Limb (tissue), 2 donors: ENCODE data around the gene FAM76A.
"Not testable (repeated sequence)": the region's sequence is repeated elsewhere in the genome, so short reads cannot be mapped to it uniquely, and the experiment has no call there.

Source experiments
- DNase-seq, 2 donors: peaks; one replicate each; pipeline ENCODE4 v3.0.0-alpha.2; 2016; ENCODE audit errors: extremely low spot score in 2 of 2

FAM76A gene

DNA sequence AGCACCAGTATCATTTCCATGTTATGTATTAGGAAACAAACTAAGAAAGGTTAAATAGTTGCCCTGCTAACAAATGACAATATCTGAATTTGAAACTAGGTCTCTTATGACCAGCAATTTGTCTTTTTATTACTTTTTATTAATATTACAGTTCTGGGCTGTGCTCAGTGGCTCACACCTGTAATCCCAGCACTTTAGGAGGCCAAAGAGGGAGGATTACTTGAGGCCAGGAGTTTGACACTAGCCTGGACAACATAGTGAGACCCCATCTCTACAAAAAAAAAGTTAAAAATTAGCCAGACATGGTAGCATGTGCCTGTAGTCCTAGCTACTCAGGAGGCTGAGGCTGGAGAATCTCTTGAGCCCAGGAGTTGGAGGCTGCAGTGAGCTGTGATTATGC, 50.5 kb downstream of the FAM76A start:
- DNase-seq = not testable (repeated sequence)

DNA sequence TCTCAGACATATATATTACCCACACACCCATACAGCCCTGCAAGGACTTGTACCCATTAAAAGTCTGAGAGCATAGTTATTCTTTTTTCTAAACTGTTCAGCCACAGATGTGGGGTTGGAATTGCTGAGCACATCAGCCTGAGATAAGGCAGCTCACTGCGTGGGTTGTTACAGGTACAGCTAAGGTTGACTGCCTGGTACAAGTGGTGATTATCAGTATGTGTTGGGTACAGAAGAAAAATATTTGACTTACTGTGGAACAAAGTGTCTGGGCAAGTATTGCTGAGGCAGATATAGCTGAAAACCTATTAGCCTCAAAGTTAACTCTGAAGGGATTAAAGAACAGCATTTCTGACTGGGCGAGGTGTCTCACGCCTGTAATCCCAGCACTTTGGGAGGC, 52.3 kb downstream of the FAM76A start:
- no peak for DNase-seq

DNA sequence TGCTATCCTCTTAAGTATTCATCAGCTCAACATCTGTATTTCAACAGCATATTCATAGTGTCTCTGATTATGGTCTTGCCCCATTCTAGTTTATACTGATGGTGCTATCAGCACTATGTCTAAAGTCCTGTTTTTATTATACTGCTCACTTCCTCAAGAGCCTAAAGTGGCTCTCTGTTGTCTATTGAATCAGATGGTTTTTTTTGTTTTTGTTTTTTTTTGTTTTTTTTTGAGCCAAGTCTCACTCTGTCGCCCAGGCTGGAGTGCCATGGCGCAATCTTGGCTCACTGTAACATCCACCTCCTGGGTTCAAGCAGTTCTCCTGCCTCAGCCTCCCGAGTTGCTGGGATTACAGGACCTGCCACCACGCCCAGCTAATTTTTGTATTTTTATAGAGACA, 53.4 kb downstream of the FAM76A start:
- DNase-seq = no peak

DNA sequence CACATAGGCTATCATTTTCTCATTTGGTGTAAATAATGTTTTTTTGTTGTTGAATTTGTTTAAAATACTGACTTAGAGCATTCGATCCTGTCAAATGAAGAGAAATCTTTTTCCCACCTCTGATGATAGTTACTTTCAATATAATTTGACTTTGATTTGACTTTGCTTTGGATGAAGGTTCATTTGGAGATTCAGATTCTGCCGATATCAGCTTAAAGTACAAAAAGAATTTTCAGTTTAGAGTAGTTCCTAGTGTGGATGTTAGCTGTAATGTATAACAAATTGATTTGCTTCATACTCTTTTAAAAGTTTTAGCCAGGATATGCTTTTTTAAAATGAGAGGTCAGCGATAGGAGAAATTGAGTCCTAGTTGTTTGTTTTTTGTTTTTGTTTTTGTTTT, 57.2 kb downstream of the FAM76A start:
- no peak for DNase-seq

DNA sequence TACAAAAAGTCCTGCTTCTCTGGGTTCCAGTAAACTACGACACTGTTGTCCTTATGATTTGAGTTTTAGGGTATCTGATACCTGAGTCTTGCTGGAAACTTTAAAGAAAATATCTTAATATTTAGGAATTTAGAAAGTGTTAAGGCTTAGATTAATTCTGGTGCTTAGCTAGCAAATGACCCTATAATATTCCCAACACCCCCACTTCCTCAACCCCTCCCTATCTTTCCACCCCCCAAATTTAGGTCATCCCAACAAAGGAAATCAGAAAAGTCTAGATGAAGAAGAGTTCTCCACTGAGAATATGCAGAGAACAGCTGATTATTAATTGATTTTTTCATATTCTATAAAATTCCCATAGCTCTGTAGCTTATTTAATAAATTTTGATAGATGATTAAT, 58.9 kb downstream of the FAM76A start:
- DNase-seq = no peak

DNA sequence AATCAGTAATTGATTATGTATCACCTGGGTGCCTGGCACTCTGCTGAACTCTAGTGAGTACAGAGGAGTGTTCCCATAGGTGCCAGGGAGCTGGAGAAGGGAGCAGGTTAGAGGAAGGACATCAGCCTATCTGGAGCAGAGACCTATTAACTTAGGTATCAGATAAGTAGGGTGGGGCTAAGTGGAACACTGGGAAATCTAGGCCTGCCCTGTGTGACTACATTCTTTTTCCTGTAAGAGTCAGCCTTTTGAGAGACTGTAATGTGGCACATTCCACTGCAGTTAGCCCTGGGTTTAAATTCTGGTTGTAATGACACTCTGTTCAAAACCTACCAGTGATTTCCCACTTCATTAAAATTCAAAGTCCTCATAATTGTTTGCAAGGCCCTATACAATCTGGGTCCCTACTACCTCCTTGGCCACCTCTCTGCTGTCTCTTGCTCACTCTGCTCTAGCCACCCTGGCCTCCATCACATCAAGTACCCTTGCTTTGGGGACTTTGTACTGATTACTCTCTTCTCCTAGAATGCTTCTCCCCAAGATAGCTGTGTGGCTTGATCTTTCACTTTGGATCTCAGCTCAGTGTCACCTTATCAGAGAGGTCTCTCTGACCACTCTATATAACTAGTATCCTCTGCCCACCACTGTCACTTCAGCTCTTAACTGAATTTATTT, 60.2 kb downstream of the FAM76A start:
- DNase-seq = no peak

DNA sequence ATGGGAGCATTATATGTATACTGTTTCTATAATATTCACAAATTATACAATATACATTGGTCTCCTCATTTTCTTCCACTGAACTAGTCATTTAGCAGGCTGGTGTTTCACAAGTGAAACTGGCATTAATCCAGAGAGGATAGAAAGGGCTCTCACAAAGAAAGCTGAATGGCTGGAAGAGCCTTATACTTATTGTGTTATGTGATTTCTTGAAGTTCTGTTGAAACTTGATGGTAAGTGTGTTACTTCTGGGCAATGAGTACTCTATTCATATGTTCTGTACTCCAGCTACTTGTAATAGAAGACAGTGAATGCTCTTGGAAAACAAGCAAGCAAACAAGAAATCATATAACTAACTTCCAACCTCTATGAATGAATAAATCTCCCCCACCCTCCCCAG, 62.1 kb downstream of the FAM76A start:
- DNase-seq = no peak

DNA sequence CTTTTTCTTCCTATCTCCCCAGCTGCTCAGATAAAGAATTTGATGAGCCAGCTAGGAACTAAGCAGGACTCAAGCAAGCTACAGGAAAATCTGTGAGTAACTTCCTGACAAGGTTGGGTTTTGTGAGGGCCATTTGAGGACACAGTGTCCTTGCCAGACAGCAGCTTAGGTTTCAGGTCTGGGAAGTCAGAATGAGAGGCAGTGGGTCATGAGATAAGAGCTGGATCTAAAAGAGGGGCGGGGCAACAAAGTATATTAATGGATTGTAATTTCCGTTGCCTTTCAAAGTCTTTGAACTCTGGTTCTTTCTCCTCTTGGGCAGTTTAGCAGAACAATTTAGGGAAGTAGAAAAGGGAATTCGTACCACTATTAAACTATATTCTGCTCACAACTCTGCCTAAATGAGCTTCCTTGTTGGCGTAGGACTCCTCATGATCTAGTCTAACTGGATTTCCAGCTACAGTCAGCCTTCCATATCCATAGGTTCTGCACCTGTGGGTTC, 63.8 kb downstream of the FAM76A start:
- DNase-seq = no peak

DNA sequence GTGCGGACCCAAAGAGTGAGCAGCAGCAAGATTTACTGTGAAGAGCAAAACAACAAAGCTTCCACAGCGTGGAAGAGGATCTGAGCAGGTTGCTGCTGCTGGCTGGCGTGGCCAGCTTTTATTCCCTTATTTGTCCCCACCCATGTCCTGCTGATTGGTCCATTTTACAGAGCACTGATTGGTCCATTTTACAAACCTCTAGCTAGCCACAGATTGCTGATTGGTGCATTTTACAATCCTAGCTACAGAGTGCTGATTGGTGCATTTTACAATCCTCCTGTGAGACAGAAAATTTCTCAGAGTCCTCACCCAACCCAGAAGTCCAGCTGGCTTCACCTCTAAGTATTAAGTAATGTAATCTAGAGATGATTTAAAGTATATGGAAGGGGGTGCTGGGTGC, 64.5 kb downstream of the FAM76A start:
- not testable (repeated sequence) for DNase-seq

DNA sequence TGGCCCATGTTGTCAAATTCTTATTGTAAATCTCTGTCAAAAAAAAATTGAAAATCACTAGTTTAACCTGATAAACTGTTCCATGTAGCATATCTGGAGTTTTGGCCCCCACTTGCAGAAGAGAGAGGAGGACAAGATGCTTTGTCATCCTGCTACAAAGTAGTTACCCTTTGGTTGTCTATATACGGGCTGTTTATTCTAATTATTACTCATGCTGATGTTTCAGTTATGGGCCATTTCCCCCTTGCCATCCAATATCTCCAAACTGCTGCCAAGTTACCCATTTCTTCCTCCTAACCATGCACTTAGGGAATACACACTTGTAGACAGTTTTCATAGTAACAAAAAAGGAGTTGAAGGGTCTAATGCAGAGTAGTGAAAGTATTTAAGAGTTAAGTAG, 69.8 kb downstream of the FAM76A start:
- no peak for DNase-seq

DNA sequence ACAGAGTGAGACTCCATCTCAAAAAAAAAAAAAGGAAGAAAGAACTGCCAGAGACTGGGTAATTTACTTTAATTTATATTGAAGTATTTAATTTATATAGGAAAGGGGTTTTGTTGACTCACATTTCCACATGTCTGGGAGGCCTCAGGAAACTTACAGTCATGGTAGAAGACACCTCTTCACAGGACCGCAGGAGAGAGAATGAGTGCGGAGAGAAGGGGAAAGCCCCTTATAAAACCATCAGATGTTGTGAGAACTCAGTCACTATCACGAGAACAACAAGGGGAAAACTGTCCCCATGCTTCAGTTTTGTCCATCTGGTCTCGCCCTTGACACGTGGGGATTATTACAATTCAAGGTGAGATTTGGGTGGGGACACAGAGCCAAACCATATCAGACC, 79.0 kb downstream of the FAM76A start:
- no peak for DNase-seq

DNA sequence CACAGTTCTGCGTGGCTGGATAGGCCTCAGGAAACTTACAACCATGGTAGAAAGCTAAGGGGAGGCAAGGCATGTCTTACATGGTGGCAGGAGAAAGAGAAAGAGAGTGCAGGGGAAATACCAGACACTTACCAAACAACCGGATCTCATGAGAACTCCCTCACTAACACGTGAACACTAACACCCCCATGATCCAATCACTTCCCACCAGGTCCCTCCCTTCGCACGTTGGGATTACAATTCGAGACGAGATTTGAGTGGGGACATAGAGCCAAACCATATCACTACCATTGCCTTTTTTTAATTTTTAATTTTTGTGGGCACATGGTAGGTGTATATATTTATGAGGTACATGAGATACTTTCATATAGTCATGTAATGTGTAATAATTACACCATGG, 81.0 kb downstream of the FAM76A start:
- no peak for DNase-seq

DNA sequence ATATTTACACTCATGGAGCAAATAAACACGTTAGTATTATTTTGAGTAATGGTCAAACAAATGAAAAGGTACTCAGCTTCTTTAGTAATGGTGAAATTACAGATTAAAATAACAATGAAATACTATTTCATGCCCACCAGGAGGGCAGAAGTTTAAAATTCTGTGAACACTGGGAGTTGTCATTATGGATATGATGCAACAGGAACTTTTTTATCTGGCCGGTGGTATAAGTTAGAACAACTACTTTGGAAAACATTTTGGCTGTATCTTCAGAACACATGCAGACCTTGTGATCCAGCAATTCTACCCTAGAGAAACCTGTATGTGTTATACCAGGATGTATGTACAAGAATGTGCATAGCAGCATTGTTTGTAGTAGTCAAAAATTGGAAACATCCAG, 81.6 kb downstream of the FAM76A start:
- DNase-seq = no peak

DNA sequence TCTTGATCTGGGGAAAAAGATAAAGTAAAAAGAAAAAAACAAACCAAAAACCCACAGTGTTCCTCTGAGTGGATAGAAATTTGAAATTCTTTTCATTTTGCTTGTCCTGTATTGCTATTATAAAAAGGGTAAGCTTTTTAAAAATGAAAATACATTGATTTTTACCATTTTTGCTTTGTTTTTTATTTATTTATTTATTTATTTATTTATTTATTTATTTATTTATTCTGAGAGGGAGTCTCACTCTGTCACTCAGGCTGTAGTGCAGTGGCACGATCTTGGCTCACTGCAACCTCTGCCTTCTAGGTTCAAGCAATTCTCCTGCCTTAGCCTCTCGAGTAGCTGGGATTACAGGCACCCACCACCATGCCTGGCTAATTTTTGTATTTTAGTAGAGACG, 82.4 kb downstream of the FAM76A start:
- DNase-seq = not testable (repeated sequence)

DNA sequence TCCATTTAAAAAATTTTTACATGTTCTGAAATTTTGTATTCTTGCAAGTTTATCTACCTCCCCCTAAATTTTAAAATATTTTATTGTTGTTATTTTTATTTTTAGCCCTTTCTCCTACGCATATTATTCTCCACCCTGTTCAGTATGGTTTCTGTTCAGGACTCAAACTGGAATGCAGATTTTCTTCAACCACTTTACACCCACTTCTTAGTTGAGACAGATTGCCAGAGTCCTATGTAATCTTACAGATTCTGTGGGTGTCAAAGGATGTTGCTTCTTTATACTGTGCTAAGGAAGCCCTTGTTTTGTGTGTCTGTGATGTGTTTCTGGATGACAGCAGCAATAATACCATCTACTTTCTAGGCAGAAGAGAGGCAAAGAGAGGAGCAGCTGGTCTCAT, 84.1 kb downstream of the FAM76A start:
- DNase-seq = no peak

DNA sequence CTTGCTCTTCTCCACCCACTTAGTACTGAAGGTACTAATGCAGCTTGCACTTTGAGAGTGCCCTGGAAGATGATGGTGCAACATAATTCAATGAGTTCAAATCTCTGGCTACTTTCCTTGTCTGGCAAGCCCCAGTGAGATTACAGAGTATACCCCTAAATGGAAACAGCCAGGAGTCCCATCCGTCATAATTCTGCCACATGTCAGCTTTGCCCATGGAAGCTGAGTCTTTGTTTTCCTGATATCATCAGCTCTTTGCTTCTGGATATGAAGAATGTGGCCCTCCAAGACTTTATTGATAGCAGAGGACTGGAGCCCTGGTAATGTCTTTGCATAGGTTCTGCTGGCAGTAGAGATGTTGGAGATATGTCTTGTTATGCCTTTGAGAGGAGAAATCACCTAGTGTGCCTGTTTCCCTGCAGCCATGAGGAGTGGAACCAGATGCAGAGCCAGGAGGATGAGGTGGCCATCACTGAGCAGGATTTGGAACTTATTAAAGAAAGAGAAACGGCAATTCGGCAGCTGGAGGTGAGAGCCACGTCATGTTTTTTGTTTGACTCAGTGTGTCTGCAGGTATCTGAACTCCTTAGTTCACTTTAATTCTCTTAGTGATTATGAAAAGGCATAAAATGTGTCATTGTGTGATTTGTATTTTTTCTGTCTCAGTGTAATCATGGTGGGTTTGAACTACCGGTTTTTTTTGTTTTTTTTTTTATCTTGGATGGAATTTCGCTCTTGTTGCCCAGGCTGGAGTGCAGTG, 86.2 kb downstream of the FAM76A start:
- no peak for DNase-seq
